Measurements from ENCODE around the gene NELFA.
A peak's percentile ranks its signal among the peaks of the same experiment; 100 is the strongest.
"Not testable (repeated sequence)": the region's sequence is repeated elsewhere in the genome, so short reads cannot be mapped to it uniquely, and the experiment has no call there.

Gene NELFA

GRCh38 chr4:2040391-2041238, 31.8 kb upstream of the NELFA start:
- DNase-seq (ENCODE audit: low spot score) = peak; percentile 40

GRCh38 chr4:2036866-2037265, 28.1 kb upstream of the NELFA start:
- no peak for DNase-seq (ENCODE audit: low spot score)

GRCh38 chr4:2036327-2036726, 27.6 kb upstream of the NELFA start:
- no peak for DNase-seq (ENCODE audit: low spot score)

- DNase-seq (ENCODE audit: low spot score) = not testable (repeated sequence)
Measured at GRCh38 chr4:2031161-2031560, 22.4 kb upstream of the NELFA start.

- DNase-seq (ENCODE audit: low spot score) = not testable (repeated sequence)
Measured at GRCh38 chr4:2027120-2027519, 18.3 kb upstream of the NELFA start.

GRCh38 chr4:2025817-2026216, 17.0 kb upstream of the NELFA start:
- DNase-seq (ENCODE audit: low spot score) = no peak

GRCh38 chr4:2024683-2025082, 15.9 kb upstream of the NELFA start:
- DNase-seq (ENCODE audit: low spot score) = peak; percentile 52

GRCh38 chr4:2021358-2022018, 12.7 kb upstream of the NELFA start:
- DNase-seq (ENCODE audit: low spot score) = not testable (repeated sequence)

- DNase-seq (ENCODE audit: low spot score) = no peak
Measured at GRCh38 chr4:2015008-2015407, 6.2 kb upstream of the NELFA start.

GRCh38 chr4:2011583-2011982, 2.8 kb upstream of the NELFA start:
- DNase-seq (ENCODE audit: low spot score) = no peak

- peak; percentile 83 for DNase-seq (ENCODE audit: low spot score)
Measured at GRCh38 chr4:2009651-2010233, 968 bp upstream of the NELFA start.

- DNase-seq (ENCODE audit: low spot score) = no peak
Measured at GRCh38 chr4:2008671-2008920, 178 bp downstream of the NELFA start.

GRCh38 chr4:2007804-2008670, 737 bp downstream of the NELFA start:
- peak; percentile 16 for DNase-seq (ENCODE audit: low spot score)

GRCh38 chr4:2006956-2007653, 1.7 kb downstream of the NELFA start:
- DNase-seq (ENCODE audit: low spot score) = no peak

- DNase-seq (ENCODE audit: low spot score) = no peak
Measured at GRCh38 chr4:2006367-2006766, 2.4 kb downstream of the NELFA start.

- DNase-seq (ENCODE audit: low spot score) = not testable (repeated sequence)
Measured at GRCh38 chr4:2003361-2003760, 5.4 kb downstream of the NELFA start.

- not testable (repeated sequence) for DNase-seq (ENCODE audit: low spot score)
Measured at GRCh38 chr4:1999308-1999707, 9.5 kb downstream of the NELFA start.

- no peak for DNase-seq (ENCODE audit: low spot score)
Measured at GRCh38 chr4:1998296-1998695, 10.5 kb downstream of the NELFA start.

GRCh38 chr4:1997712-1998111, 11.1 kb downstream of the NELFA start:
- DNase-seq (ENCODE audit: low spot score) = no peak

- no peak for DNase-seq (ENCODE audit: low spot score)
Measured at GRCh38 chr4:1996866-1997611, 11.7 kb downstream of the NELFA start.

- no peak for DNase-seq (ENCODE audit: low spot score)
Measured at GRCh38 chr4:1994938-1995337, 13.8 kb downstream of the NELFA start.
